ENCODE measurements around the gene TNP2.

DNA sequence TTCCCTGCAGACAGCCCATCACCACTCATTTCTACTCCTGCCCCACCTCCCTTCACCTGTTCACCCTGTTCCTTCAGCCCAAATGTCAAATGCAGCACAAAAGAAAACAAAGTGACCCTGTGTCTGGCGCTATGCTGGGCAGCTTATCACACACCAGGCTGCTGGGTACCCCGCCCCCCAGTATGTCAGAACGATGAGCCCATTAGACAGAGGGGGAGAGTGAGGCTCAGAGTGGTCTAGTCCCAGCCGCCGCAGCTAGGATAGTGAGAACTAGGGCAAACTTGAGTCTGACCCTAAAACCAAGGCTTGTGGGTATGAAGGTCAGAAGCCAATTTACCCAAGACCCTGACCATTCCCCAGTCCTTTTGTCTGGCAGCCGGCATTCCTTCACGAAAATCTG is 4.0 kb downstream of the TNP2 start:
- TF ChIP-seq, protein P1, sequence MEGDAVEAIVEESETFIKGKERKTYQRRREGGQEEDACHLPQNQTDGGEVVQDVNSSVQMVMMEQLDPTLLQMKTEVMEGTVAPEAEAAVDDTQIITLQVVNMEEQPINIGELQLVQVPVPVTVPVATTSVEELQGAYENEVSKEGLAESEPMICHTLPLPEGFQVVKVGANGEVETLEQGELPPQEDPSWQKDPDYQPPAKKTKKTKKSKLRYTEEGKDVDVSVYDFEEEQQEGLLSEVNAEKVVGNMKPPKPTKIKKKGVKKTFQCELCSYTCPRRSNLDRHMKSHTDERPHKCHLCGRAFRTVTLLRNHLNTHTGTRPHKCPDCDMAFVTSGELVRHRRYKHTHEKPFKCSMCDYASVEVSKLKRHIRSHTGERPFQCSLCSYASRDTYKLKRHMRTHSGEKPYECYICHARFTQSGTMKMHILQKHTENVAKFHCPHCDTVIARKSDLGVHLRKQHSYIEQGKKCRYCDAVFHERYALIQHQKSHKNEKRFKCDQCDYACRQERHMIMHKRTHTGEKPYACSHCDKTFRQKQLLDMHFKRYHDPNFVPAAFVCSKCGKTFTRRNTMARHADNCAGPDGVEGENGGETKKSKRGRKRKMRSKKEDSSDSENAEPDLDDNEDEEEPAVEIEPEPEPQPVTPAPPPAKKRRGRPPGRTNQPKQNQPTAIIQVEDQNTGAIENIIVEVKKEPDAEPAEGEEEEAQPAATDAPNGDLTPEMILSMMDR (IDR thresholded peaks at IDR 0.05; ENCODE audit: low read length) = no peak
- no peak for TF ChIP-seq EZH2 (IDR thresholded peaks at IDR 0.05; ENCODE audit: borderline replicate concordance, low read length)
